Ascending aorta (tissue), 2 donors: Measurements from ENCODE around the gene SEPHS2. TPM values are rescaled to one million over a fixed set of nuclear protein-coding genes. Genes with fewer than 3 reads are reported as not detected.
"Not testable (repeated sequence)": the region's sequence is repeated elsewhere in the genome, so short reads cannot be mapped to it uniquely, and the experiment has no call there.

ENCODE experiments used
- DNase-seq, 2 donors: peaks; one replicate each; pipeline ENCODE4 v3.0.0-alpha.2; 2019; ENCODE audit warnings: low spot score in 2 of 2
- H3K27ac ChIP-seq, 2 donors: fragments of 200-600 bp; sonication (generic); one replicate each; pipeline ENCODE4 v1.5.1; 2016 to 2017; ENCODE audit warnings: mild to moderate bottlenecking in 1 of 2
- H3K27me3 ChIP-seq: fragments of 200-600 bp; sonication (generic); one replicate; pipeline ENCODE4 v1.5.1; 2017
- H3K36me3 ChIP-seq, 2 donors: fragments of 200-600 bp; sonication (generic); one replicate each; pipeline ENCODE4 v1.5.1; 2016
- H3K4me1 ChIP-seq, 2 donors: fragments of 200-600 bp; sonication (generic); one replicate each; pipeline ENCODE4 v1.5.1; 2016 to 2017; ENCODE audit warnings: mild to moderate bottlenecking in 1 of 2
- H3K4me3 ChIP-seq, 2 donors: fragments of 200-600 bp; sonication (generic); one replicate each; pipeline ENCODE4 v1.5.1; 2016 to 2017; ENCODE audit warnings: mild to moderate bottlenecking in 1 of 2
- H3K9me3 ChIP-seq, 2 donors: fragments of 200-600 bp; sonication (generic); one replicate each; pipeline ENCODE4 v1.5.1; 2016
- CTCF ChIP-seq, 3 experiments: fragments of 200-600 bp in 2 of 3; fragments of 450-650 bp in 1 of 3; sonication (generic) in 2 of 3; IDR thresholded peaks; one replicate each; pipeline ENCODE4 v1.5.1; 2016 to 2019; ENCODE audit warnings: antibody characterized with exemption in 3 of 3, mild to moderate bottlenecking in 1 of 3, moderate library complexity in 1 of 3
- intact Hi-C: fragments of 100-400 bp; cut with DNase I; formaldehyde crosslinking; loops from one replicate; pipeline ENCODE4 v1.15.1; 2023
- total RNA-seq: library from RNA; depleted of rRNA; stranded (reverse); fragments of >200 nt; gene quantifications from one replicate; pipeline ENCODE4 v1.1.0, GENCODE V29; 2016

SEPHS2 gene
- total RNA-seq, 1 donor from 2014 or later: 22.8 TPM

GRCh38 chr16:30459456-30459855 lies 13.8 kb upstream of the SEPHS2 start:
- DNase-seq: no peak
- intact Hi-C loops: no loop called here
- Histone ChIP-seq H3K27ac (no peak overlapping the region), H3K36me3 (no peaks in the 10 kb centered on the region), H3K27me3 (no peaks in the 10 kb centered on the region), H3K4me1 (no peaks in the 10 kb centered on the region), H3K9me3 (no peaks in the 10 kb centered on the region), H3K4me3 (no peak overlapping the region)
- no peak for TF ChIP-seq CTCF (IDR thresholded peaks at IDR 0.05)

- DNase-seq: no peak
- Histone ChIP-seq H3K4me3 (no peak overlapping the region), H3K4me1 (no peaks in the 10 kb centered on the region), H3K9me3 (no peaks in the 10 kb centered on the region), H3K36me3 (no peaks in the 10 kb centered on the region), H3K27ac (no peak overlapping the region), H3K27me3 (no peaks in the 10 kb centered on the region)
- TF ChIP-seq CTCF (IDR thresholded peaks at IDR 0.05): no peak
- intact Hi-C loops: no loop called here
Measured at GRCh38 chr16:30458561-30459394, 13.1 kb upstream of the SEPHS2 start.

DNA sequence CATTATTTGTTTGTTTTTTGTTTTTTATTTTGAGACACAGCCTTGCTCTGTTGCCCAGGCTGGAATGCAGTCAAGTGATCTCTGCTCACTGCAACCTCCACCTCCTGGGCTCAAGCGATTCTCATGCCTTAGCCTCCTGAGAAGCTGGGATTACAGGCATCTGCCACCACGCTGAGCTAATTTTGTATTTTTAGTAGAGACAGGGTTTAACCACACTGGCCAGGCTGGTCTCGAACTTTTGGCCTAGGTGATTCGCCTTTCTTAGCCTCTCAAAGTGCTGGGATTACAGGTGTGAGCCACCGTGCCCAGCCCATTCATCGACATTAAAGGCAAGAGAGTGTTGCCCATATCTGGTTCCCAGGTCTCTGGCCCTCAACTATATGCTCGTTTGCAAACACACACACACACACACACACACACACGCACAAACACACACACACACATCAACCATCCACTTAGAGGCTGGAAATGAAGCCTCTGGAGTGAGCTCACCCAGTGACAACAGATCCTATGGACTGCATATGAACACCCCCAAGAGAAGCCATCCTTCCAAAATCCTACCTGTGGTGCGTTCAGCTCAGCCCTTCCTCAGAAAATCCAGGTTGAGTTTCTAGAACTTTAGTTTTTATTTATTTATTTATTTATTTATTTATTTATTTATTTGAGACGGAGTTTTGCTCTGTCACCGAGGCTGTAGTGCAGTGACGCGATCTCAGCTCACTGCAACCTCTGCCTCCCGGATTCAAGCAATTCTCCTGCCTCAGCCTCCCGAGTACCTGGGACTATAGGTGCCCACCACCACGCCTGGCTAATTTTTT lies 12.3 kb upstream of the SEPHS2 start:
- intact Hi-C loops: no loop called here
- no peak for DNase-seq
- Histone ChIP-seq H3K27me3 (no peaks in the 10 kb centered on the region), H3K9me3 (no peaks in the 10 kb centered on the region), H3K4me3 (no peak overlapping the region), H3K4me1 (no peaks in the 10 kb centered on the region), H3K27ac (no peak overlapping the region), H3K36me3 (no peaks in the 10 kb centered on the region)
- no peak for TF ChIP-seq CTCF (IDR thresholded peaks at IDR 0.05)

GRCh38 chr16:30457256-30457655 lies 11.6 kb upstream of the SEPHS2 start:
- Histone ChIP-seq H3K4me1 (no peaks in the 10 kb centered on the region), H3K27ac (no peak overlapping the region), H3K27me3 (no peaks in the 10 kb centered on the region), H3K36me3 (no peaks in the 10 kb centered on the region), H3K9me3 (no peaks in the 10 kb centered on the region), H3K4me3 (no peak overlapping the region)
- no peak for DNase-seq
- TF ChIP-seq CTCF (IDR thresholded peaks at IDR 0.05): no peak
- intact Hi-C loops: no loop called here

DNA sequence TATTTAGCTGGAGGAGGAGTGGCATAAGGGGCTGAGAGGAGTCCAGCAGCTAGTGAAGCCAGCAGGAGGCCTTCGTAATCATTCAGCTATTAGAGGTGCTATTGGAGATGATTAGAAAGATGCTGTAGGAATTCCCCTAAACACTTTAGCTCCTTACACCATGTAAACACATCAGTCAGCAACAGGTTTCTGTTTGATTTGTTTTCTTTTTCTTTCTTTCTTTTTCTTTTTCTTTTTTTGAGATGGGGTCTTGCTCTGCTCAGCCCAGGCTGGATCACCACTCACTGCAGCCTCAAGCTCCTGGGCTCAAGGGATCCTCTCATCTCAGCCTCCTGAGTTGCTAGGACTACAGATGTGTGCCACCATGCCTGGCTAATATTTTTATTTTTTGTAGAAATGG lies 10.6 kb upstream of the SEPHS2 start:
- DNase-seq: no peak
- intact Hi-C loops: no loop called here

DNA sequence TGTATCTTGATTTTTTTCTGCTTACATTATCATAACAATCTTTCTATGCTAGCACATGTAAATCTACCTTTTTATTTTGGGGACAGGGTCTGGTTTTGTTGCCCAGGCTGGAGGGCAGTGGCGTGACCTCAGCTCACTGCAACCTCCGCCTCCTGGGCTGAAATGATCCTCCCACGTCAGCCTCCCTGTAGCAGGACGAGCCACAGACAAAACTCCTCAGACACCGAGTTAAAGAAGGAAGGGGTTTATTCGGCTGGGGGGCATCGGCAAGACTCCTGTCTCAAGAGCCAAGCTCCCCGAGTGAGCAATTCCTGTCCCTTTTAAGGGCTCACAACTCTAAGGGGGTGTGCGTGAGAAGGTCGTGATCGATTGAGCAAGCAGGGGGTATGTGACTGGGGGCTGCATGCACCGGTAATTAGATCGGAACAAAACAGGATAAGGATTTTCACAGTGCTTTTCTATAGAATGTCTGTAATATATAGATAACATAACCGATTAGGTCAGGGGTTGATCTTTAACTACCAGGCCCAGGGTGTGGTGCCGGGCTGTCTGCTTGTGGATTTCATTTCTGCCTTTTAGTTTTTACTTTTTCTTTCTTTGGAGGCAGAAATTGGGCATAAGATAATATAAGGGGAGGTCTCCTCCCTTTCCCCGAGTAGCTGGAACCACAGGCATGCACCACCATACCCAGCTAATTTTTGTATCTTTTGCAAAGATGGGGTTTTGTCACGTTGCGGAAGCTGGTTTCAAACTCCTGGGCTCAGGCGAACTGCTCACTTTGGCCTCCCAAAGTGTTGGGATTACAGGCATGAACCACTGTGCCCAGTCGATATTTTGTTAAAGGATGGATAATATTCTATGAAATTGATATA lies 7.3 kb upstream of the SEPHS2 start:
- H3K36me3 ChIP-seq, H3K27me3 ChIP-seq, intact Hi-C loops, DNase-seq, H3K4me1 ChIP-seq, H3K4me3 ChIP-seq, H3K9me3 ChIP-seq, H3K27ac ChIP-seq: not testable (repeated sequence)

More for the DNA sequence above, 10.6 kb upstream of the SEPHS2 start:
- Histone ChIP-seq H3K4me1 (no peaks in the 10 kb centered on the region), H3K27me3 (no peaks in the 10 kb centered on the region), H3K9me3 (no peaks in the 10 kb centered on the region), H3K27ac (no peak overlapping the region), H3K4me3 (no peak overlapping the region), H3K36me3 (no peaks in the 10 kb centered on the region)
- TF ChIP-seq CTCF (IDR thresholded peaks at IDR 0.05): no peak
